ENCODE measurements around the gene CACNA1I. TPM values are rescaled to one million over a fixed set of nuclear protein-coding genes. Genes with fewer than 3 reads are reported as not detected.

Gene CACNA1I
- total RNA-seq, 1 experiment from 2014 or later: 2.1 TPM

- peak overlapping the region; percentile 45 for H3K4me3 Mint-ChIP-seq
- ATAC-seq: no peak
- peaks cover 32% of the 10 kb centered on the region for H3K27me3 Mint-ChIP-seq (ENCODE audit: low read depth)
- H3K27ac Mint-ChIP-seq: no peak overlapping the region
- CTCF ChIA-PET: interaction anchor here (0.7 to 1.3 kb wide), 5 partner anchors 41 to 195 kb away, joined by 3 to 5 read pairs (median 3); no protein-coding TSS in a partner anchor
- no peaks in the 10 kb centered on the region for H3K36me3 Mint-ChIP-seq
- 0 out of 2 replicates have a peak, but pooled peaks have one; percentile 3 for TF ChIP-seq FOXP1 (CRISPR knock-in tag; IDR thresholded peaks at IDR 0.05; ENCODE audit: borderline replicate concordance)
- TF ChIP-seq NFATC4 (CRISPR knock-in tag; IDR thresholded peaks at IDR 0.05): no peak
- no peaks in the 10 kb centered on the region for H3K9me3 Mint-ChIP-seq
- POLR2A ChIA-PET: interaction anchor here (0.8 kb wide), 1 partner anchor 32 kb away, joined by 3 read pairs; no protein-coding TSS in a partner anchor
- DNase-seq (ENCODE audit: low spot score): peak; percentile 34
- H3K4me1 Mint-ChIP-seq: peaks cover 35% of the 10 kb centered on the region
Observed at GRCh38 chr22:39663751-39664150, 93.2 kb downstream of the CACNA1I start.

GRCh38 chr22:39664485-39665200 lies 94.1 kb downstream of the CACNA1I start:
- ATAC-seq: peak; percentile 75
- CTCF ChIA-PET: interaction anchor here (0.6 to 1.4 kb wide), 12 partner anchors 10 to 504 kb away, joined by 3 to 9 read pairs (median 4); no protein-coding TSS in a partner anchor
- H3K4me3 Mint-ChIP-seq: peak overlapping the region; percentile 60

More at GRCh38 chr22:39664485-39665200, 94.1 kb downstream of the CACNA1I start:
- H3K9me3 Mint-ChIP-seq: no peaks in the 10 kb centered on the region
- H3K36me3 Mint-ChIP-seq: no peaks in the 10 kb centered on the region
- POLR2A ChIA-PET: interaction anchor here (0.8 to 1.2 kb wide), 2 partner anchors 33 to 380 kb away, joined by 3 read pairs; no protein-coding TSS in a partner anchor
- no peak overlapping the region for H3K27ac Mint-ChIP-seq
- H3K27me3 Mint-ChIP-seq (ENCODE audit: low read depth): peaks cover 31% of the 10 kb centered on the region
- H3K4me1 Mint-ChIP-seq: peaks cover 34% of the 10 kb centered on the region
- TF ChIP-seq NR2C2 (CRISPR knock-in tag; IDR thresholded peaks at IDR 0.05): no peak
- no peak for TF ChIP-seq AR (CRISPR knock-in tag; IDR thresholded peaks at IDR 0.05)
- no peak for TF ChIP-seq ZSCAN18 (CRISPR knock-in tag; IDR thresholded peaks at IDR 0.05)
- no peak for TF ChIP-seq TCF7 (CRISPR knock-in tag; IDR thresholded peaks at IDR 0.05; ENCODE audit: low read depth)
- 0 out of 2 replicates have a peak, but pooled peaks have one; percentile 25 for TF ChIP-seq FOXP4 (CRISPR knock-in tag; IDR thresholded peaks at IDR 0.05)
- TF ChIP-seq RORB (CRISPR knock-in tag; IDR thresholded peaks at IDR 0.05): no peak
- TF ChIP-seq NR1H2 (CRISPR knock-in tag; IDR thresholded peaks at IDR 0.05): no peak
- no peak for TF ChIP-seq CREB1 (CRISPR knock-in tag; IDR thresholded peaks at IDR 0.05)
- no peak for TF ChIP-seq SP1 (CRISPR knock-in tag; conservative IDR thresholded peaks at IDR 0.05)
- peak; percentile 53; the same call in 1 of the 2 replicates for TF ChIP-seq ZNF423 (CRISPR knock-in tag; IDR thresholded peaks at IDR 0.05)
- TF ChIP-seq FOXJ3 (CRISPR knock-in tag; IDR thresholded peaks at IDR 0.05; ENCODE audit: borderline replicate concordance): no peak
- TF ChIP-seq NFATC4 (CRISPR knock-in tag; IDR thresholded peaks at IDR 0.05): no peak
- no peak for TF ChIP-seq ETV6 (CRISPR knock-in tag; IDR thresholded peaks at IDR 0.05)
- no peak for TF ChIP-seq TP53 (CRISPR knock-in tag; IDR thresholded peaks at IDR 0.05)
- DNase-seq (ENCODE audit: low spot score): peak; percentile 90
